K562 (cell line): Measurements from ENCODE around the gene RAB25. TPM values are rescaled to one million over a fixed set of nuclear protein-coding genes. Genes with fewer than 3 reads are reported as not detected.
"Not testable (repeated sequence)": the region's sequence is repeated elsewhere in the genome, so short reads cannot be mapped to it uniquely, and the experiment has no call there.

ENCODE experiments used
- ATAC-seq: fragments of 200-7000 bp; cut with Tn5 transposase; 3 replicates; pipeline ENCODE4 v1.9.1; 2020; ENCODE audit warnings: moderate library complexity
- BruUV-seq: library from RNA; stranded (reverse); fragments of 400-500 nt; replicated peaks from 2 replicates; lab custom pipeline; 2021; lab: Mats Ljungman, UMichigan
- CTCF ChIA-PET: fragments of 300-600 bp; formaldehyde crosslinking; extraction: SDS; loops from one replicate; lab custom pipeline; 2021; ENCODE audit warnings: low intra/inter-chr PET ratio; lab: Yijun Ruan, JAX
- POLR2A ChIA-PET: fragments of 300-600, 350-650 bp; sonication (Branson Sonifier 250); formaldehyde crosslinking; extraction: SDS; loops from one replicate; lab custom pipeline; 2021; ENCODE audit warnings: antibody characterized with exemption, inconsistent platforms; lab: Yijun Ruan, JAX
- DNase-seq, 4 experiments: peaks; one replicate each; pipeline versions ENCODE4 v3.0.0 to v3.0.0-alpha.2; 2011 to 2018; ENCODE audit warnings: low spot score in 3 of 4, mixed read lengths in 3 of 4; ENCODE audit errors: extremely low read depth in 1 of 4
- FAIRE-seq: peaks from 2 replicates; lab custom pipeline; 2011; peaks lifted over from hg19 to GRCh38; lab: Jason Lieb, UNC
- H2AFZ ChIP-seq: 2 replicates; pipeline ENCODE4 v1.6.0; 2011; ENCODE audit warnings: low read depth, low read length, control low read depth, inconsistent platforms
- H3K27ac ChIP-seq: fragments of 200-600 bp; 3 replicates; pipeline ENCODE4 v1.8.0; 2011; ENCODE audit warnings: low read depth, mild to moderate bottlenecking, control low read depth, inconsistent platforms, low read length, moderate library complexity, mixed read lengths; ENCODE audit errors: extremely low read depth
- H3K27me3 ChIP-seq, 2 experiments: fragments of 300-600 bp in 1 of 2; 2 replicates in 1 of 2; 3 replicates in 1 of 2; pipeline versions ENCODE4 v1.6.0 to v1.8.0; 2011; ENCODE audit warnings: inconsistent platforms in 2 of 2, low read length in 2 of 2, mild to moderate bottlenecking in 1 of 2, mixed read lengths in 1 of 2, moderate library complexity in 1 of 2; ENCODE audit not compliant: control insufficient read depth in 2 of 2, insufficient read depth in 2 of 2
- H3K36me3 ChIP-seq: fragments of 300-600 bp; 3 replicates; pipeline ENCODE4 v1.8.0; 2011; ENCODE audit warnings: mild to moderate bottlenecking, low read length, inconsistent platforms; ENCODE audit not compliant: control insufficient read depth, insufficient read depth
- H3K4me1 ChIP-seq, 2 experiments: fragments of 200-600 bp in 1 of 2; replicated peaks in 1 of 2; 2 replicates in 1 of 2; 3 replicates in 1 of 2; pipeline versions ENCODE4 v1.5.1 to v1.8.0; 2011; ENCODE audit warnings: inconsistent platforms in 2 of 2, low read length in 2 of 2, mild to moderate bottlenecking in 1 of 2, mixed read lengths in 1 of 2, moderate library complexity in 1 of 2; ENCODE audit not compliant: control insufficient read depth in 2 of 2, insufficient read depth in 2 of 2
- H3K4me2 ChIP-seq: 2 replicates; pipeline ENCODE4 v1.6.1; 2011; ENCODE audit warnings: low read length, control low read depth, inconsistent platforms, mixed read lengths; ENCODE audit not compliant: insufficient read depth
- H3K4me3 ChIP-seq: fragments of 200-600 bp; sonication (generic), shearing (Covaris generic); 2 replicates; pipeline ENCODE4 v1.5.1; 2016; ENCODE audit warnings: control low read depth, inconsistent platforms
- H3K79me2 ChIP-seq: fragments of 200-600 bp; 3 replicates; pipeline ENCODE4 v1.8.0; 2011; ENCODE audit warnings: low read length, inconsistent platforms; ENCODE audit not compliant: control insufficient read depth, insufficient read depth
- H3K9ac ChIP-seq, 2 experiments: 2 replicates each; pipeline versions ENCODE4 v1.6.0 to v1.6.1; 2011; ENCODE audit warnings: low read depth in 2 of 2, low read length in 2 of 2, control low read depth in 1 of 2, inconsistent platforms in 1 of 2, mild to moderate bottlenecking in 1 of 2, mixed read lengths in 1 of 2; ENCODE audit not compliant: insufficient read depth in 1 of 2
- H3K9me1 ChIP-seq: one replicate; pipeline ENCODE4 v1.6.0; 2011; ENCODE audit warnings: inconsistent platforms, mild to moderate bottlenecking, low read length, moderate library complexity; ENCODE audit not compliant: control insufficient read depth, insufficient read depth
- H3K9me3 ChIP-seq: replicated peaks from 2 replicates; pipeline ENCODE4 v1.5.1; 2011; ENCODE audit warnings: low read depth, low read length, inconsistent platforms; ENCODE audit not compliant: control insufficient read depth, insufficient read depth
- H4K20me1 ChIP-seq: replicated peaks from 2 replicates; pipeline ENCODE4 v1.6.1; 2011; ENCODE audit warnings: low read length, inconsistent platforms, mixed read lengths; ENCODE audit not compliant: control insufficient read depth, insufficient read depth
- FOS ChIP-seq: IDR thresholded peaks from 3 replicates; pipeline ENCODE4 v1.6.1; 2011; ENCODE audit not compliant: insufficient read length; ENCODE audit errors: extremely low read depth
- L3MBTL2 ChIP-seq: fragments of 450-650 bp; IDR thresholded peaks from 2 replicates; pipeline ENCODE4 v1.6.1; 2016; ENCODE audit warnings: mild to moderate bottlenecking, moderate library complexity
- PHF8 ChIP-seq: fragments of 200-600 bp; sonication (generic); IDR thresholded peaks from 2 replicates; pipeline ENCODE4 v1.6.1; 2012; ENCODE audit warnings: mixed run types, mild to moderate bottlenecking, inconsistent platforms, low read length, moderate library complexity, borderline replicate concordance
- SP1 ChIP-seq: sonication (generic); formaldehyde crosslinking; IDR thresholded peaks from 2 replicates; pipeline ENCODE4 v1.8.1; 2022; ENCODE audit warnings: mild to moderate bottlenecking, missing genetic modification reagents
- WGBS: fragments of 100-300 bp; shearing (Covaris generic); methylation state at CpG from one replicate; pipeline ENCODE4 v1.1.6; 2016; ENCODE audit warnings: low coverage, mixed read lengths; ENCODE audit not compliant: insufficient coverage; ENCODE audit errors: missing lambda C conversion rate; 5-methylcytosine and 5-hydroxymethylcytosine counted together
- in situ Hi-C: fragments of 300-500 bp; cut with MboI; formaldehyde crosslinking; loops from 4 replicates; pipeline ENCODE4 v1.15.0; 2018; ENCODE audit warnings: inconsistent platforms, mixed read lengths
- intact Hi-C: fragments of 100-400 bp; cut with micrococcal nuclease; formaldehyde crosslinking; loops from 2 replicates; pipeline ENCODE4 v1.14.2; 2022
- polyA plus RNA-seq, 8 experiments: library from polyadenylated mRNA; depleted of rRNA in 4 of 8; stranded (reverse) in 5 of 8; unstranded in 3 of 8; fragments of >200 nt; fragmentation: Nextera tagmentation in 2 of 8; fragmentation: Illumina TruSeq in 1 of 8; extraction: Ambion mirVana in 2 of 8; extraction: Trizol in 1 of 8; gene quantifications; 2 replicates each; pipeline versions ENCODE4 v1.2.1 to v1.2.3, GENCODE V29; 2011 to 2014; ENCODE audit warnings: inconsistent platforms in 1 of 8, missing spikeins in 1 of 8
- total RNA-seq, 7 experiments: library from RNA; depleted of rRNA in 6 of 7; stranded (reverse); fragments of >200 nt in 6 of 7; fragmentation: Illumina TruSeq in 2 of 7; extraction: Trizol in 2 of 7; gene quantifications; 2 replicates each; pipeline versions ENCODE4 v1.2.1 to v1.2.3, GENCODE V29; 2011 to 2021; ENCODE audit warnings: low replicate concordance in 1 of 7

RAB25 gene
- total and polyA plus RNA-seq, 9 of the 15 experiments (the other 6 are each of a cell fraction or from before 2014, with no cell fraction given): 0.10 to 0.27 (median 0.13) TPM; not detected in 6

DNA sequence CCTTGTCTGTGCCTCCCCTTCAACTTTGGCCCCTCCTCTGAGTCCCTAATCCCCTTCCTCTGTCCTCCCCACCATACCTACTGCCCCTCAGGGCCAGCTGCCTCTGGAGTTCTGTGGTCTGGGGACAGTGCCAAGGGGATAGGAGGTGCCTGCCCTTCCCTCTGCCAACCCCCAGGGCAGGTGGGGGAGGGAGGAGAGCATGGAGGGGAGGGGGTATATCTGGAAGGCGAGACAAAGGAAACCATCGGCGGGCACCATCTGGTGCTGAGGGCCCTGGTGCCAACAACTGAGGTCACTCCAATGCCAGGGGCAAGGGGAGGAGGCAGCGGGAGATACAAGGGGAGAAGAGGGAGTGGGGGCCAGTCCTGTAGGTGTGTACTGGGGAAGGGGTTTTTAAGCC lies 9.6 kb downstream of the RAB25 start (continued):
- no peak for TF ChIP-seq L3MBTL2
- no peak for TF ChIP-seq FOS
- no peak for TF ChIP-seq PHF8
- TF ChIP-seq SP1 (CRISPR knock-in tag): no peak

- WGBS: 64% methylated on average over 4 of the region's 7 CpGs
- CTCF ChIA-PET, FAIRE-seq, H3K9me3 ChIP-seq, BruUV-seq, intact Hi-C loops, H2AFZ ChIP-seq, ATAC-seq, DNase-seq, H3K4me3 ChIP-seq, H3K27me3 ChIP-seq, H4K20me1 ChIP-seq, H3K4me2 ChIP-seq, H3K4me1 ChIP-seq, H3K36me3 ChIP-seq, H3K27ac ChIP-seq, H3K9ac ChIP-seq, in situ Hi-C loops, H3K79me2 ChIP-seq, H3K9me1 ChIP-seq: not testable (repeated sequence)
- POLR2A ChIA-PET: interaction anchor here (0.6 to 1.0 kb wide), 3 partner anchors 16 to 1014 kb away, joined by 3 to 4 read pairs (median 3); no protein-coding TSS in a partner anchor
These were observed 10.4 kb downstream of the RAB25 start for GRCh38 chr1:156071332-156071816.
